ENCODE measurements around the gene SCN1B.

SCN1B gene

GRCh38 chr19:35079826-35080225 lies 49.6 kb downstream of the SCN1B start:
- Histone ChIP-seq H3K9ac (ENCODE audit: low read length) (no peak overlapping the region), H3K9me3 (ENCODE audit: control insufficient read depth, low read length) (no peaks in the 10 kb centered on the region), H3K27me3 (ENCODE audit: control insufficient read depth, insufficient read depth, low read length) (no peaks in the 10 kb centered on the region), H3K4me1 (ENCODE audit: control insufficient read depth, insufficient read depth, low read length) (no peaks in the 10 kb centered on the region), H3K36me3 (ENCODE audit: control insufficient read depth, insufficient read depth, low read length) (no peaks in the 10 kb centered on the region), H3K4me3 (ENCODE audit: low read length) (no peak overlapping the region)

- Histone ChIP-seq H3K36me3 (ENCODE audit: control insufficient read depth, insufficient read depth, low read length) (no peaks in the 10 kb centered on the region), H3K4me1 (ENCODE audit: control insufficient read depth, insufficient read depth, low read length) (no peaks in the 10 kb centered on the region), H3K9me3 (ENCODE audit: control insufficient read depth, low read length) (no peaks in the 10 kb centered on the region), H3K27me3 (ENCODE audit: control insufficient read depth, insufficient read depth, low read length) (no peaks in the 10 kb centered on the region), H3K9ac (ENCODE audit: low read length) (no peak overlapping the region), H3K4me3 (ENCODE audit: low read length) (no peak overlapping the region)
Measured at GRCh38 chr19:35080613-35081170, 50.4 kb downstream of the SCN1B start.

GRCh38 chr19:35081201-35081600 lies 50.9 kb downstream of the SCN1B start:
- no peaks in the 10 kb centered on the region for H3K9me3 ChIP-seq (ENCODE audit: control insufficient read depth, low read length)
- no peaks in the 10 kb centered on the region for H3K4me1 ChIP-seq (ENCODE audit: control insufficient read depth, insufficient read depth, low read length)
- no peak overlapping the region for H3K9ac ChIP-seq (ENCODE audit: low read length)
- no peak overlapping the region for H3K4me3 ChIP-seq (ENCODE audit: low read length)
- no peaks in the 10 kb centered on the region for H3K27me3 ChIP-seq (ENCODE audit: control insufficient read depth, insufficient read depth, low read length)
- no peaks in the 10 kb centered on the region for H3K36me3 ChIP-seq (ENCODE audit: control insufficient read depth, insufficient read depth, low read length)

GRCh38 chr19:35083691-35084508 lies 53.6 kb downstream of the SCN1B start:
- Histone ChIP-seq H3K27me3 (ENCODE audit: control insufficient read depth, insufficient read depth, low read length) (no peaks in the 10 kb centered on the region), H3K4me3 (ENCODE audit: low read length) (no peak overlapping the region), H3K9me3 (ENCODE audit: control insufficient read depth, low read length) (no peaks in the 10 kb centered on the region), H3K36me3 (ENCODE audit: control insufficient read depth, insufficient read depth, low read length) (no peaks in the 10 kb centered on the region), H3K4me1 (ENCODE audit: control insufficient read depth, insufficient read depth, low read length) (no peaks in the 10 kb centered on the region), H3K9ac (ENCODE audit: low read length) (no peak overlapping the region)

- H3K4me1 ChIP-seq (ENCODE audit: control insufficient read depth, insufficient read depth, low read length): peaks cover 3% of the 10 kb centered on the region
Measured at GRCh38 chr19:35084509-35084762, 54.2 kb downstream of the SCN1B start.

GRCh38 chr19:35085947-35086346 lies 55.7 kb downstream of the SCN1B start:
- Histone ChIP-seq H3K27me3 (ENCODE audit: control insufficient read depth, insufficient read depth, low read length) (peaks cover 10% of the 10 kb centered on the region), H3K36me3 (ENCODE audit: control insufficient read depth, insufficient read depth, low read length) (no peaks in the 10 kb centered on the region), H3K9ac (ENCODE audit: low read length) (no peak overlapping the region), H3K4me1 (ENCODE audit: control insufficient read depth, insufficient read depth, low read length) (peaks cover 18% of the 10 kb centered on the region), H3K4me3 (ENCODE audit: low read length) (no peak overlapping the region), H3K9me3 (ENCODE audit: control insufficient read depth, low read length) (no peaks in the 10 kb centered on the region)

More at GRCh38 chr19:35084509-35084762, 54.2 kb downstream of the SCN1B start:
- H3K9ac ChIP-seq (ENCODE audit: low read length): no peak overlapping the region
- no peaks in the 10 kb centered on the region for H3K27me3 ChIP-seq (ENCODE audit: control insufficient read depth, insufficient read depth, low read length)
- H3K4me3 ChIP-seq (ENCODE audit: low read length): no peak overlapping the region
- no peaks in the 10 kb centered on the region for H3K36me3 ChIP-seq (ENCODE audit: control insufficient read depth, insufficient read depth, low read length)
- no peaks in the 10 kb centered on the region for H3K9me3 ChIP-seq (ENCODE audit: control insufficient read depth, low read length)

GRCh38 chr19:35086455-35086854 lies 56.2 kb downstream of the SCN1B start:
- Histone ChIP-seq H3K27me3 (ENCODE audit: control insufficient read depth, insufficient read depth, low read length) (peaks cover 10% of the 10 kb centered on the region), H3K36me3 (ENCODE audit: control insufficient read depth, insufficient read depth, low read length) (no peaks in the 10 kb centered on the region), H3K9me3 (ENCODE audit: control insufficient read depth, low read length) (no peaks in the 10 kb centered on the region), H3K4me3 (ENCODE audit: low read length) (no peak overlapping the region), H3K4me1 (ENCODE audit: control insufficient read depth, insufficient read depth, low read length) (peaks cover 22% of the 10 kb centered on the region), H3K9ac (ENCODE audit: low read length) (no peak overlapping the region)

DNA sequence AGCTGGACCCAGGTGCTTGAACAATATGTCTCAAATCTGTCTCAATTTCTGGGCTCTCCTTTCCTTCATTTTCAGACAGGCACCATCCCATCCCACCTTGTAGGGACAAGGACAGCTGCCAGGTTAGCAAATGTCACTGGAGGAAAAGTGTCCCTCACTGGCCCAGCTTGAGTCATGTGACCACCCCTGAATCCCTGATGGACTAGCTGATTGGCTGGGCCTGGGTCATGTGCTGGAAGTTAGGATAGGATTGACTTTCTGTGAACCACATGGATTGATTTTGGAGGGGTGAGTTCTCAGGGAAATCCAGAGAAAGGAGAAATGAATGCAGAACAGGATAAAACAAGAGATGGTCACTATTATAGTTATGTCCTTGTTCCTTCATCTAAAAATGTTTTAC lies 57.1 kb downstream of the SCN1B start:
- Histone ChIP-seq H3K4me1 (ENCODE audit: control insufficient read depth, insufficient read depth, low read length) (peaks cover 30% of the 10 kb centered on the region), H3K27me3 (ENCODE audit: control insufficient read depth, insufficient read depth, low read length) (peaks cover 10% of the 10 kb centered on the region), H3K9ac (ENCODE audit: low read length) (no peak overlapping the region)

GRCh38 chr19:35088131-35088913 lies 58.1 kb downstream of the SCN1B start:
- Histone ChIP-seq H3K4me1 (ENCODE audit: control insufficient read depth, insufficient read depth, low read length) (peaks cover 40% of the 10 kb centered on the region), H3K4me3 (ENCODE audit: low read length) (no peak overlapping the region), H3K36me3 (ENCODE audit: control insufficient read depth, insufficient read depth, low read length) (no peaks in the 10 kb centered on the region), H3K27me3 (ENCODE audit: control insufficient read depth, insufficient read depth, low read length) (peaks cover 10% of the 10 kb centered on the region), H3K9me3 (ENCODE audit: control insufficient read depth, low read length) (no peaks in the 10 kb centered on the region), H3K9ac (ENCODE audit: low read length) (no peak overlapping the region)

More for the DNA sequence above, 57.1 kb downstream of the SCN1B start:
- no peaks in the 10 kb centered on the region for H3K36me3 ChIP-seq (ENCODE audit: control insufficient read depth, insufficient read depth, low read length)
- no peaks in the 10 kb centered on the region for H3K9me3 ChIP-seq (ENCODE audit: control insufficient read depth, low read length)
- no peak overlapping the region for H3K4me3 ChIP-seq (ENCODE audit: low read length)

DNA sequence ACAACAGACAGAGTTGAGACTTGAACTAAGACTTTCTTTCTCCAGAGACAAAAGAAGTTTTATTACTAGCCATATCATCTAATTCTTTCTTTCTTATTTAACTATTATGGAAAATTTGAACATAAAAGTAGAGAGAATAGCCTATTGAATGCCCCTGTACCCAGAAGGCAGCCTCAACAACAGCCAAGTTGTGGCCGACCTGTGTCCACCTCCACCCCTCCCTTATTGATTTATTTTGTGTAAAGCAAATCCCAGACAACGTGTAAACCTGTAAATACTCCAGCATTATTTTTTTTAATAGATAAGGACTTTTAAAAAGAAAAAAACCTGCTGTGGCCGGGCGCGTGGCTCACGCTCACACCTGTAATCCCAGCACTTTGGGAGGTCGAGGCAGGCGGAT lies 59.3 kb downstream of the SCN1B start:
- Histone ChIP-seq H3K36me3 (ENCODE audit: control insufficient read depth, insufficient read depth, low read length) (no peaks in the 10 kb centered on the region), H3K27me3 (ENCODE audit: control insufficient read depth, insufficient read depth, low read length) (peaks cover 10% of the 10 kb centered on the region), H3K4me3 (ENCODE audit: low read length) (no peak overlapping the region), H3K4me1 (ENCODE audit: control insufficient read depth, insufficient read depth, low read length) (peaks cover 48% of the 10 kb centered on the region), H3K9me3 (ENCODE audit: control insufficient read depth, low read length) (no peaks in the 10 kb centered on the region), H3K9ac (ENCODE audit: low read length) (no peak overlapping the region)
